ENCODE results near the gene TAGLN. TPM values are rescaled to one million over a fixed set of nuclear protein-coding genes. Genes with fewer than 3 reads are reported as not detected.

The TAGLN gene
- total RNA-seq, 2 donors from 2014 or later = 442 to 1,859 TPM

GRCh38 chr11:117219455-117219854 is 20.3 kb downstream of the TAGLN start:
- Histone ChIP-seq H3K27ac (peak overlapping the region; percentile 84 to 95), H3K27me3 (no peaks in the 10 kb centered on the region), H3K4me3 (no peak overlapping the region), H3K36me3 (peaks cover 42% of the 10 kb centered on the region), H3K9me3 (no peaks in the 10 kb centered on the region), H3K4me1 (peaks cover 0 to 68% of the 10 kb centered on the region in 2 donors)
- DNase-seq (ENCODE audit: low spot score) = no peak
- TF ChIP-seq CTCF (IDR thresholded peaks at IDR 0.05) = no peak

GRCh38 chr11:117219995-117220394 is 20.8 kb downstream of the TAGLN start:
- Histone ChIP-seq H3K27me3 (no peaks in the 10 kb centered on the region), H3K4me3 (no peak overlapping the region), H3K4me1 (peaks cover 0 to 68% of the 10 kb centered on the region in 2 donors), H3K27ac (peak overlapping the region; percentile 84 to 95), H3K36me3 (peaks cover 39% of the 10 kb centered on the region), H3K9me3 (no peaks in the 10 kb centered on the region)
- no peak for DNase-seq (ENCODE audit: low spot score)
- TF ChIP-seq CTCF (IDR thresholded peaks at IDR 0.05) = no peak

- Histone ChIP-seq H3K4me1 (peaks cover 0 to 68% of the 10 kb centered on the region in 2 donors), H3K9me3 (no peaks in the 10 kb centered on the region), H3K36me3 (peaks cover 41% of the 10 kb centered on the region), H3K4me3 (no peak overlapping the region), H3K27ac (peak overlapping the region; percentile 84 to 95), H3K27me3 (no peaks in the 10 kb centered on the region)
- DNase-seq (ENCODE audit: low spot score) = peak; percentile 91
- no peak for TF ChIP-seq CTCF (IDR thresholded peaks at IDR 0.05)
Measured at GRCh38 chr11:117220568-117220967, 21.4 kb downstream of the TAGLN start.

- Histone ChIP-seq H3K36me3 (peaks cover 44% of the 10 kb centered on the region), H3K27me3 (no peaks in the 10 kb centered on the region), H3K27ac (peak overlapping the region; percentile 84 to 95), H3K4me3 (no peak overlapping the region), H3K4me1 (peaks cover 0 to 67% of the 10 kb centered on the region in 2 donors), H3K9me3 (no peaks in the 10 kb centered on the region)
- no peak for TF ChIP-seq CTCF (IDR thresholded peaks at IDR 0.05)
- DNase-seq (ENCODE audit: low spot score) = no peak
Measured at GRCh38 chr11:117220999-117221774, 22.0 kb downstream of the TAGLN start.

- H3K9me3 ChIP-seq = no peaks in the 10 kb centered on the region
- DNase-seq (ENCODE audit: low spot score) = peak; percentile 86
- peak overlapping the region; percentile 84 to 95 for H3K27ac ChIP-seq
- no peak overlapping the region for H3K4me3 ChIP-seq
- peaks cover 0 to 59% of the 10 kb centered on the region in 2 donors for H3K4me1 ChIP-seq
- no peaks in the 10 kb centered on the region for H3K27me3 ChIP-seq
- TF ChIP-seq CTCF (IDR thresholded peaks at IDR 0.05) = peak in 1 of 2 donors; percentile 21
- H3K36me3 ChIP-seq = peaks cover 49% of the 10 kb centered on the region
Measured at GRCh38 chr11:117221775-117222517, 22.8 kb downstream of the TAGLN start.
